A549 (cell line): ENCODE measurements around the gene FGFBP2. TPM values are rescaled to one million over a fixed set of nuclear protein-coding genes. Genes with fewer than 3 reads are reported as not detected.

Source experiments
- ATAC-seq, 2 experiments: fragments of 200-7000 bp in 1 of 2; fragments of >200 bp in 1 of 2; cut with Nextera tagmentation in 1 of 2; cut with Tn5 transposase in 1 of 2; 3 replicates each; pipeline versions ENCODE4 v1.8.0 to v1.9.1; 2018 to 2020; ENCODE audit warnings: mild to moderate bottlenecking in 1 of 2, moderate library complexity in 1 of 2
- CTCF ChIA-PET: fragments of 300-600 bp; sonication (Branson Sonifier 250); formaldehyde crosslinking; extraction: SDS; loops from one replicate; lab custom pipeline; 2021; ENCODE audit warnings: antibody characterized with exemption, inconsistent platforms; lab: Yijun Ruan, JAX
- POLR2A ChIA-PET: fragments of 350-600 bp; formaldehyde crosslinking; extraction: SDS; loops from one replicate; lab custom pipeline; 2021; ENCODE audit warnings: antibody characterized with exemption, inconsistent platforms; lab: Yijun Ruan, JAX
- DNase-seq, 2 experiments: peaks; one replicate each; pipeline versions ENCODE4 v3.0.0 to v3.0.0-alpha.2; 2011 to 2016; ENCODE audit warnings: low read depth in 1 of 2, low spot score in 1 of 2
- FAIRE-seq: peaks from 2 replicates; lab custom pipeline; 2011; peaks lifted over from hg19 to GRCh38; lab: Jason Lieb, UNC
- H3K27ac ChIP-seq, 2 experiments: fragments of >200 bp; sonication (Bioruptor Twin); formaldehyde crosslinking; 3 replicates each; pipeline ENCODE4 v1.5.1; 2016 to 2017
- H3K4me1 ChIP-seq: fragments of >200 bp; sonication (Bioruptor Twin); formaldehyde crosslinking; 3 replicates; pipeline ENCODE4 v1.6.1; 2016
- H3K4me2 ChIP-seq: fragments of >200 bp; sonication (Bioruptor Twin); formaldehyde crosslinking; 3 replicates; pipeline ENCODE4 v1.6.1; 2016
- H3K4me3 ChIP-seq: fragments of >200 bp; sonication (Bioruptor Twin); formaldehyde crosslinking; 3 replicates; pipeline ENCODE4 v1.5.1; 2016
- H3K9me3 ChIP-seq: fragments of >200 bp; sonication (Bioruptor Twin); formaldehyde crosslinking; 3 replicates; pipeline ENCODE4 v1.6.1; 2016
- BCL3 ChIP-seq: fragments of >200 bp; sonication (Bioruptor Twin); formaldehyde crosslinking; IDR thresholded peaks from 3 replicates; pipeline ENCODE4 v1.6.1; 2016
- CBX8 ChIP-seq: fragments of 200-600 bp; sonication (generic); IDR thresholded peaks from 2 replicates; pipeline ENCODE4 v1.6.1; 2016
- CTCF ChIP-seq: fragments of >200 bp; sonication (Bioruptor Twin); formaldehyde crosslinking; IDR thresholded peaks from 3 replicates; pipeline ENCODE4 v1.5.1; 2016
- ESRRA ChIP-seq: fragments of 150-350 bp; IDR thresholded peaks from 2 replicates; pipeline ENCODE4 v1.6.1; 2014; ENCODE audit warnings: mild to moderate bottlenecking, low read length, borderline replicate concordance
- FOSL2 ChIP-seq, 2 experiments: fragments of 450-650 bp in 1 of 2; fragments of >200 bp in 1 of 2; sonication (Bioruptor Twin) in 1 of 2; formaldehyde crosslinking; IDR thresholded peaks; 2 replicates each; pipeline versions ENCODE4 v1.5.0 to v1.6.1; 2016 to 2020; ENCODE audit warnings: mild to moderate bottlenecking in 1 of 2, moderate library complexity in 1 of 2
- JUNB ChIP-seq: fragments of >200 bp; sonication (Bioruptor Twin); formaldehyde crosslinking; IDR thresholded peaks from 2 replicates; pipeline ENCODE4 v1.6.1; 2016
- MAZ ChIP-seq: fragments of 150-350 bp; IDR thresholded peaks from 2 replicates; pipeline ENCODE4 v1.6.1; 2014; ENCODE audit warnings: antibody characterized with exemption, low read depth, low read length, borderline replicate concordance
- NPAS2 ChIP-seq: fragments of 250-450 bp; sonication (Bioruptor Pico); IDR thresholded peaks from 2 replicates; pipeline ENCODE4 v1.8.0; 2022; ENCODE audit warnings: mild to moderate bottlenecking, moderate library complexity, borderline replicate concordance
- NR3C1 ChIP-seq: fragments of >200 bp; sonication (Bioruptor Twin); formaldehyde crosslinking; IDR thresholded peaks from 3 replicates; pipeline ENCODE4 v1.6.1; 2017
- RAD21 ChIP-seq, 2 experiments: fragments of >200 bp in 1 of 2; sonication (Bioruptor Twin) in 1 of 2; formaldehyde crosslinking in 1 of 2; IDR thresholded peaks in 1 of 2; conservative IDR thresholded peaks in 1 of 2; 2 replicates in 1 of 2; 3 replicates in 1 of 2; pipeline ENCODE4 v1.6.1; 2012 to 2018; ENCODE audit warnings: inconsistent platforms in 1 of 2
- RFX5 ChIP-seq: fragments of 450-650 bp; IDR thresholded peaks from 2 replicates; pipeline ENCODE4 v1.7.1; 2014; ENCODE audit warnings: antibody characterized with exemption, mild to moderate bottlenecking, moderate library complexity
- SMC3 ChIP-seq: fragments of >200 bp; sonication (Bioruptor Twin); formaldehyde crosslinking; IDR thresholded peaks from 3 replicates; pipeline ENCODE4 v1.6.1; 2018; ENCODE audit warnings: inconsistent platforms
- TFCP2L1 ChIP-seq: fragments of 250-450 bp; sonication (Bioruptor Pico); IDR thresholded peaks from 2 replicates; pipeline ENCODE4 v1.5.0; 2021; ENCODE audit warnings: mild to moderate bottlenecking
- TP53 ChIP-seq: fragments of 250-450 bp; sonication (Bioruptor Pico); IDR thresholded peaks from 2 replicates; pipeline ENCODE4 v1.5.0; 2021; ENCODE audit warnings: mild to moderate bottlenecking, moderate library complexity
- ZC3H11A ChIP-seq: fragments of 450-650 bp; IDR thresholded peaks from 2 replicates; pipeline ENCODE4 v1.6.1; 2014; ENCODE audit warnings: antibody characterized with exemption, mild to moderate bottlenecking
- ZNF302 ChIP-seq: fragments of 250-450 bp; sonication (Bioruptor Pico); IDR thresholded peaks from 2 replicates; pipeline ENCODE4 v1.9.0; 2021; ENCODE audit warnings: inconsistent platforms, mild to moderate bottlenecking, moderate library complexity
- ZSCAN20 ChIP-seq: fragments of 250-450 bp; sonication (Bioruptor Pico); IDR thresholded peaks from 2 replicates; pipeline ENCODE4 v1.8.0; 2022; ENCODE audit warnings: mild to moderate bottlenecking, moderate library complexity
- WGBS: methylation state at CpG from one replicate; pipeline ENCODE4 v1.1.6; 2017; ENCODE audit errors: missing lambda C conversion rate; 5-methylcytosine and 5-hydroxymethylcytosine counted together
- polyA minus RNA-seq: library from RNA; depleted of rRNA, polyadenylated mRNA; stranded (reverse); fragments of >200 nt; gene quantifications from 2 replicates; pipeline ENCODE4 v1.2.3, GENCODE V29; 2011; rRNA and poly(A)+ RNA removed
- polyA plus RNA-seq, 4 experiments: library from polyadenylated mRNA; depleted of rRNA in 3 of 4; stranded (reverse); fragments of >200 nt; fragmentation: RNase III in 1 of 4; extraction: RNeasy Plus Mini Kit Qiagen cat#74134 plus additional on column Dnase treatment in 1 of 4; gene quantifications; 2 replicates in 3 of 4; 3 replicates in 1 of 4; pipeline ENCODE4 v1.2.3, GENCODE V29; 2011 to 2017

FGFBP2 gene
- polyA plus RNA-seq (2011; rRNA removed): not detected in 2 replicates
- 0.03 TPM in 2 replicates for polyA plus RNA-seq (2012; cell fraction: cytosol; rRNA removed)
- polyA plus RNA-seq (2012; cell fraction: nucleus; rRNA removed): not detected in 2 replicates
- polyA plus RNA-seq (2017; fragmentation: RNase III; extraction: RNeasy Plus Mini Kit Qiagen cat#74134 plus additional on column Dnase treatment): not detected in 3 replicates
- not detected in 2 replicates for polyA minus RNA-seq

GRCh38 chr4:15963001-15963451 is at the start of gene FGFBP2:
TSS of gene FGFBP2 (minus strand) at chr4:15963175. CDS start at chr4:15963129, 46 bp downstream.
- ChIA-PET POLR2A (no interaction called here), CTCF (interaction anchor here (0.6 to 6.5 kb wide), 12 partner anchors 9 to 181 kb away, joined by 3 to 58 read pairs (median 4); no protein-coding TSS in a partner anchor)
- Histone ChIP-seq H3K4me3 (no peak within 1 kb of the TSS), H3K4me2 (no peak within 1 kb of the TSS), H3K27ac (no peak within 1 kb of the TSS), H3K4me1 (no peaks in the 10 kb centered on the region), H3K9me3 (0 out of 3 replicates have a peak, but pooled peaks cover 3% of the 10 kb centered on the region)
- peak; percentile 89 to 95 for ATAC-seq
- WGBS: 51% methylated on average over 8 of the region's 9 CpGs
- peak; percentile 28 to 48 for DNase-seq
- FAIRE-seq: no peak
- TF ChIP-seq RAD21 (conservative IDR thresholded peaks at IDR 0.05 in 1 of 2, IDR thresholded peaks at IDR 0.05 in 1 of 2): peak; percentile 50 to 63; a peak in 4 of 5 replicates
- TF ChIP-seq FOSL2 (IDR thresholded peaks at IDR 0.05): no peak
- no peak for TF ChIP-seq FOSL2 (CRISPR knock-in tag; IDR thresholded peaks at IDR 0.05)
- no peak for TF ChIP-seq BCL3
- TF ChIP-seq TFCP2L1: no peak
- TF ChIP-seq MAZ: no peak
- peak; percentile 41 for TF ChIP-seq CTCF
- peak; percentile 47; the same call in 2 of the 3 replicates for TF ChIP-seq SMC3

- Histone ChIP-seq H3K4me1 (no peaks in the 10 kb centered on the region), H3K9me3 (no peaks in the 10 kb centered on the region), H3K27ac (no peak overlapping the region), H3K4me3 (no peak overlapping the region), H3K4me2 (no peak overlapping the region)
- WGBS: 71% methylated on average over 6 of the region's 6 CpGs
- no peak for FAIRE-seq
- no peak for DNase-seq
- CTCF ChIA-PET: interaction anchor here (2.1 kb wide), 1 partner anchor 10 kb away, joined by 9 read pairs; no protein-coding TSS in a partner anchor
- no peak for ATAC-seq
- POLR2A ChIA-PET: no interaction called here
- TF ChIP-seq NPAS2 (no peak), TP53 (CRISPR knock-in tag) (no peak), NR3C1 (no peak)
These were observed 48.2 kb upstream of the FGFBP2 start for GRCh38 chr4:16011173-16011572.

GRCh38 chr4:16009153-16009552 is 46.2 kb upstream of the FGFBP2 start:
- Histone ChIP-seq H3K27ac (no peak overlapping the region), H3K4me2 (no peak overlapping the region), H3K4me1 (no peaks in the 10 kb centered on the region), H3K4me3 (no peak overlapping the region), H3K9me3 (no peaks in the 10 kb centered on the region)
- POLR2A ChIA-PET: no interaction called here
- TF ChIP-seq RFX5 (no peak), JUNB (no peak), ESRRA (no peak), CBX8 (no peak), ZSCAN20 (CRISPR knock-in tag) (no peak), NPAS2 (no peak), NR3C1 (no peak), ZNF302 (CRISPR knock-in tag) (no peak), ZC3H11A (no peak)
- no peak for ATAC-seq
- CTCF ChIA-PET: interaction anchor here (0.9 kb wide), 1 partner anchor 283 kb away, joined by 3 read pairs; no protein-coding TSS in a partner anchor
- FAIRE-seq: no peak
- no peak for DNase-seq
- 53% methylated on average over 4 of the region's 4 CpGs for WGBS
